K562 (cell line): ENCODE data around the gene UCN. TPM values are rescaled to one million over a fixed set of nuclear protein-coding genes. Genes with fewer than 3 reads are reported as not detected.

Source experiments
- ATAC-seq: fragments of 200-7000 bp; cut with Tn5 transposase; 3 replicates; pipeline ENCODE4 v1.9.1; 2020; ENCODE audit warnings: moderate library complexity
- BruUV-seq: library from RNA; stranded (reverse); fragments of 400-500 nt; replicated peaks from 2 replicates; lab custom pipeline; 2021; lab: Mats Ljungman, UMichigan
- CTCF ChIA-PET: fragments of 300-600 bp; formaldehyde crosslinking; extraction: SDS; loops from one replicate; lab custom pipeline; 2021; ENCODE audit warnings: low intra/inter-chr PET ratio; lab: Yijun Ruan, JAX
- POLR2A ChIA-PET: fragments of 300-600, 350-650 bp; sonication (Branson Sonifier 250); formaldehyde crosslinking; extraction: SDS; loops from one replicate; lab custom pipeline; 2021; ENCODE audit warnings: antibody characterized with exemption, inconsistent platforms; lab: Yijun Ruan, JAX
- DNase-seq, 4 experiments: peaks; one replicate each; pipeline versions ENCODE4 v3.0.0 to v3.0.0-alpha.2; 2011 to 2018; ENCODE audit warnings: low spot score in 3 of 4, mixed read lengths in 3 of 4; ENCODE audit errors: extremely low read depth in 1 of 4
- FAIRE-seq: peaks from 2 replicates; lab custom pipeline; 2011; peaks lifted over from hg19 to GRCh38; lab: Jason Lieb, UNC
- H2AFZ ChIP-seq: 2 replicates; pipeline ENCODE4 v1.6.0; 2011; ENCODE audit warnings: low read depth, low read length, control low read depth, inconsistent platforms
- H3K27ac ChIP-seq: fragments of 200-600 bp; 3 replicates; pipeline ENCODE4 v1.8.0; 2011; ENCODE audit warnings: low read depth, mild to moderate bottlenecking, control low read depth, inconsistent platforms, low read length, moderate library complexity, mixed read lengths; ENCODE audit errors: extremely low read depth
- H3K27me3 ChIP-seq, 2 experiments: fragments of 300-600 bp in 1 of 2; 2 replicates in 1 of 2; 3 replicates in 1 of 2; pipeline versions ENCODE4 v1.6.0 to v1.8.0; 2011; ENCODE audit warnings: inconsistent platforms in 2 of 2, low read length in 2 of 2, mild to moderate bottlenecking in 1 of 2, mixed read lengths in 1 of 2, moderate library complexity in 1 of 2; ENCODE audit not compliant: control insufficient read depth in 2 of 2, insufficient read depth in 2 of 2
- H3K36me3 ChIP-seq: fragments of 300-600 bp; 3 replicates; pipeline ENCODE4 v1.8.0; 2011; ENCODE audit warnings: mild to moderate bottlenecking, low read length, inconsistent platforms; ENCODE audit not compliant: control insufficient read depth, insufficient read depth
- H3K4me1 ChIP-seq, 2 experiments: fragments of 200-600 bp in 1 of 2; replicated peaks in 1 of 2; 2 replicates in 1 of 2; 3 replicates in 1 of 2; pipeline versions ENCODE4 v1.5.1 to v1.8.0; 2011; ENCODE audit warnings: inconsistent platforms in 2 of 2, low read length in 2 of 2, mild to moderate bottlenecking in 1 of 2, mixed read lengths in 1 of 2, moderate library complexity in 1 of 2; ENCODE audit not compliant: control insufficient read depth in 2 of 2, insufficient read depth in 2 of 2
- H3K4me2 ChIP-seq: 2 replicates; pipeline ENCODE4 v1.6.1; 2011; ENCODE audit warnings: low read length, control low read depth, inconsistent platforms, mixed read lengths; ENCODE audit not compliant: insufficient read depth
- H3K4me3 ChIP-seq: fragments of 200-600 bp; sonication (generic), shearing (Covaris generic); 2 replicates; pipeline ENCODE4 v1.5.1; 2016; ENCODE audit warnings: control low read depth, inconsistent platforms
- H3K79me2 ChIP-seq: fragments of 200-600 bp; 3 replicates; pipeline ENCODE4 v1.8.0; 2011; ENCODE audit warnings: low read length, inconsistent platforms; ENCODE audit not compliant: control insufficient read depth, insufficient read depth
- H3K9ac ChIP-seq, 2 experiments: 2 replicates each; pipeline versions ENCODE4 v1.6.0 to v1.6.1; 2011; ENCODE audit warnings: low read depth in 2 of 2, low read length in 2 of 2, control low read depth in 1 of 2, inconsistent platforms in 1 of 2, mild to moderate bottlenecking in 1 of 2, mixed read lengths in 1 of 2; ENCODE audit not compliant: insufficient read depth in 1 of 2
- H3K9me1 ChIP-seq: one replicate; pipeline ENCODE4 v1.6.0; 2011; ENCODE audit warnings: inconsistent platforms, mild to moderate bottlenecking, low read length, moderate library complexity; ENCODE audit not compliant: control insufficient read depth, insufficient read depth
- H3K9me3 ChIP-seq: replicated peaks from 2 replicates; pipeline ENCODE4 v1.5.1; 2011; ENCODE audit warnings: low read depth, low read length, inconsistent platforms; ENCODE audit not compliant: control insufficient read depth, insufficient read depth
- H4K20me1 ChIP-seq: replicated peaks from 2 replicates; pipeline ENCODE4 v1.6.1; 2011; ENCODE audit warnings: low read length, inconsistent platforms, mixed read lengths; ENCODE audit not compliant: control insufficient read depth, insufficient read depth
- ARID1B ChIP-seq: fragments of 450-650 bp; IDR thresholded peaks from 2 replicates; pipeline ENCODE4 v1.6.1; 2016; ENCODE audit warnings: antibody characterized with exemption, mild to moderate bottlenecking, inconsistent platforms
- BCOR ChIP-seq: fragments of 450-650 bp; IDR thresholded peaks from 2 replicates; pipeline ENCODE4 v1.6.1; 2016
- ERF ChIP-seq: fragments of 450-650 bp; formaldehyde crosslinking; IDR thresholded peaks from 2 replicates; pipeline ENCODE4 v1.4.0; 2020; ENCODE audit warnings: mild to moderate bottlenecking, mixed read lengths
- FOXJ3 ChIP-seq: sonication (generic); formaldehyde crosslinking; IDR thresholded peaks from 2 replicates; pipeline ENCODE4 v1.4.0; 2020; ENCODE audit warnings: mild to moderate bottlenecking, missing genetic modification reagents
- KDM2B ChIP-seq: fragments of 250-450 bp; sonication (Bioruptor Pico); IDR thresholded peaks from 2 replicates; pipeline ENCODE4 v1.8.0; 2021; ENCODE audit warnings: mild to moderate bottlenecking, moderate library complexity
- LCOR ChIP-seq: sonication (generic); formaldehyde crosslinking; IDR thresholded peaks from 2 replicates; pipeline ENCODE4 v1.8.0; 2022; ENCODE audit warnings: mild to moderate bottlenecking, missing genetic modification reagents
- POLR2AphosphoS2 ChIP-seq: IDR thresholded peaks from 2 replicates; pipeline ENCODE4 v1.6.1; 2012; ENCODE audit warnings: low read length, improper control_type of control experiment
- XRCC5 ChIP-seq: fragments of 200-400 bp; formaldehyde crosslinking; IDR thresholded peaks from 2 replicates; pipeline ENCODE4 v1.6.1; 2017; ENCODE audit warnings: low read depth, mild to moderate bottlenecking, low read length
- ZBED1 ChIP-seq: IDR thresholded peaks from 2 replicates; pipeline ENCODE4 v1.6.1; 2014
- ZNF224 ChIP-seq: sonication (generic); formaldehyde crosslinking; IDR thresholded peaks from 2 replicates; pipeline ENCODE4 v1.8.0; 2022; ENCODE audit warnings: mild to moderate bottlenecking, missing genetic modification reagents
- ZNF780A ChIP-seq: fragments of 250-450 bp; sonication (Bioruptor Pico); IDR thresholded peaks from 2 replicates; pipeline ENCODE4 v1.5.0; 2021; ENCODE audit warnings: mild to moderate bottlenecking
- WGBS: fragments of 100-300 bp; shearing (Covaris generic); methylation state at CpG from one replicate; pipeline ENCODE4 v1.1.6; 2016; ENCODE audit warnings: low coverage, mixed read lengths; ENCODE audit not compliant: insufficient coverage; ENCODE audit errors: missing lambda C conversion rate; 5-methylcytosine and 5-hydroxymethylcytosine counted together
- in situ Hi-C: fragments of 300-500 bp; cut with MboI; formaldehyde crosslinking; loops from 4 replicates; pipeline ENCODE4 v1.15.0; 2018; ENCODE audit warnings: inconsistent platforms, mixed read lengths
- intact Hi-C: fragments of 100-400 bp; cut with micrococcal nuclease; formaldehyde crosslinking; loops from 2 replicates; pipeline ENCODE4 v1.14.2; 2022
- polyA plus RNA-seq, 8 experiments: library from polyadenylated mRNA; depleted of rRNA in 4 of 8; stranded (reverse) in 5 of 8; unstranded in 3 of 8; fragments of >200 nt; fragmentation: Nextera tagmentation in 2 of 8; fragmentation: Illumina TruSeq in 1 of 8; extraction: Ambion mirVana in 2 of 8; extraction: Trizol in 1 of 8; gene quantifications; 2 replicates each; pipeline versions ENCODE4 v1.2.1 to v1.2.3, GENCODE V29; 2011 to 2014; ENCODE audit warnings: inconsistent platforms in 1 of 8, missing spikeins in 1 of 8
- total RNA-seq, 7 experiments: library from RNA; depleted of rRNA in 6 of 7; stranded (reverse); fragments of >200 nt in 6 of 7; fragmentation: Illumina TruSeq in 2 of 7; extraction: Trizol in 2 of 7; gene quantifications; 2 replicates each; pipeline versions ENCODE4 v1.2.1 to v1.2.3, GENCODE V29; 2011 to 2021; ENCODE audit warnings: low replicate concordance in 1 of 7
- TF ChIP-seq, protein P1 (sequence below): fragments of 250-450 bp; sonication (Bioruptor Pico); IDR thresholded peaks from 2 replicates; pipeline ENCODE4 v1.4.0; 2020; ENCODE audit warnings: mild to moderate bottlenecking, moderate library complexity, borderline replicate concordance

The UCN gene
- total and polyA plus RNA-seq, 9 of the 15 experiments (the other 6 are each of a cell fraction or from before 2014, with no cell fraction given), result 0.10 to 2.7 (median 0.43) TPM

GRCh38 chr2:27335311-27335710 is 27.1 kb upstream of the UCN start:
- no peaks in the 10 kb centered on the region for H3K4me1 ChIP-seq
- H4K20me1 ChIP-seq, result no peaks in the 10 kb centered on the region
- H3K4me3 ChIP-seq, result no peak overlapping the region
- no peaks in the 10 kb centered on the region for H3K9me1 ChIP-seq
- H3K36me3 ChIP-seq, result peaks cover 75% of the 10 kb centered on the region
- no peak overlapping the region; the same call in 2 of the 3 replicates for H3K27ac ChIP-seq
- TF ChIP-seq XRCC5 (no peak), ERF (no peak), ZNF780A (CRISPR knock-in tag) (no peak), ZNF224 (CRISPR knock-in tag) (no peak), FOXJ3 (CRISPR knock-in tag) (no peak), BCOR (no peak), ARID1B (no peak), KDM2B (CRISPR knock-in tag) (no peak), LCOR (CRISPR knock-in tag) (no peak), ZBED1 (no peak), POLR2AphosphoS2 (no peak)
- TF ChIP-seq, protein P1, sequence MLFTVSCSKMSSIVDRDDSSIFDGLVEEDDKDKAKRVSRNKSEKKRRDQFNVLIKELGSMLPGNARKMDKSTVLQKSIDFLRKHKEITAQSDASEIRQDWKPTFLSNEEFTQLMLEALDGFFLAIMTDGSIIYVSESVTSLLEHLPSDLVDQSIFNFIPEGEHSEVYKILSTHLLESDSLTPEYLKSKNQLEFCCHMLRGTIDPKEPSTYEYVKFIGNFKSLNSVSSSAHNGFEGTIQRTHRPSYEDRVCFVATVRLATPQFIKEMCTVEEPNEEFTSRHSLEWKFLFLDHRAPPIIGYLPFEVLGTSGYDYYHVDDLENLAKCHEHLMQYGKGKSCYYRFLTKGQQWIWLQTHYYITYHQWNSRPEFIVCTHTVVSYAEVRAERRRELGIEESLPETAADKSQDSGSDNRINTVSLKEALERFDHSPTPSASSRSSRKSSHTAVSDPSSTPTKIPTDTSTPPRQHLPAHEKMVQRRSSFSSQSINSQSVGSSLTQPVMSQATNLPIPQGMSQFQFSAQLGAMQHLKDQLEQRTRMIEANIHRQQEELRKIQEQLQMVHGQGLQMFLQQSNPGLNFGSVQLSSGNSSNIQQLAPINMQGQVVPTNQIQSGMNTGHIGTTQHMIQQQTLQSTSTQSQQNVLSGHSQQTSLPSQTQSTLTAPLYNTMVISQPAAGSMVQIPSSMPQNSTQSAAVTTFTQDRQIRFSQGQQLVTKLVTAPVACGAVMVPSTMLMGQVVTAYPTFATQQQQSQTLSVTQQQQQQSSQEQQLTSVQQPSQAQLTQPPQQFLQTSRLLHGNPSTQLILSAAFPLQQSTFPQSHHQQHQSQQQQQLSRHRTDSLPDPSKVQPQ (CRISPR knock-in tag), result no peak
- CTCF ChIA-PET, result no interaction called here
- FAIRE-seq (no peak), ATAC-seq (no peak), DNase-seq (no peak)
- POLR2A ChIA-PET, result interaction anchor here (1.0 to 4.0 kb wide), 4 partner anchors 10 to 19 kb away, joined by 4 to 22 read pairs (median 4); partner anchors contain the start of gene MPV17
- H3K27me3 ChIP-seq, result no peaks in the 10 kb centered on the region
- no peaks in the 10 kb centered on the region for H3K79me2 ChIP-seq
- no TSS peak for BruUV-seq
- 86% methylated on average over 3 of the region's 3 CpGs for WGBS
- intact Hi-C loops, result no loop called here
- in situ Hi-C loops, result no loop called here
- peak overlapping the region in 1 of 2 experiments; percentile 48; a peak in 1 of 4 replicates for H3K9ac ChIP-seq
- H3K9me3 ChIP-seq, result no peaks in the 10 kb centered on the region
- no peak overlapping the region for H2AFZ ChIP-seq
- no peak overlapping the region for H3K4me2 ChIP-seq
